Activated CD8-positive, alpha-beta T cell treated with anti-CD3 and anti-CD28 coated beads, Interleukin-2, amount 10 ng/mL, durations not matched to agents 7 days and 5 days (primary cell): ENCODE measurements around the gene MB21D2. TPM values are rescaled to one million over a fixed set of nuclear protein-coding genes. Genes with fewer than 3 reads are reported as not detected.
A peak's percentile ranks its signal among the peaks of the same experiment; 100 is the strongest.

Experiments
- ATAC-seq: fragments of 150-1000 bp; cut with Tn5 transposase; one replicate; pipeline ENCODE4 v1.10.0; 2021; ENCODE audit warnings: moderate library complexity
- CTCF ChIA-PET: fragments of 350-600 bp; sonication (Branson Sonifier 250); formaldehyde crosslinking; loops from one replicate; lab custom pipeline; 2021; ENCODE audit warnings: antibody characterized with exemption; lab: Charles Lee
- POLR2A ChIA-PET: fragments of 350-600 bp; sonication (Branson Sonifier 250); formaldehyde crosslinking; loops from one replicate; lab custom pipeline; 2021; ENCODE audit warnings: antibody characterized with exemption; lab: Charles Lee
- DNase-seq: peaks from one replicate; pipeline ENCODE4 v3.0.0-alpha.2; 2020
- H3K27ac Mint-ChIP-seq: one replicate; pipeline ENCODE4 v1.8.0; 2021; ENCODE audit warnings: mild to moderate bottlenecking, mixed read lengths
- H3K27me3 Mint-ChIP-seq: one replicate; pipeline ENCODE4 v1.8.0; 2021; ENCODE audit warnings: low read depth, mixed read lengths
- H3K36me3 Mint-ChIP-seq: one replicate; pipeline ENCODE4 v1.8.0; 2021; ENCODE audit warnings: low read depth, mixed read lengths
- H3K4me1 Mint-ChIP-seq: one replicate; pipeline ENCODE4 v1.8.0; 2021; ENCODE audit warnings: low read depth, mixed read lengths
- H3K4me3 Mint-ChIP-seq: one replicate; pipeline ENCODE4 v1.8.0; 2021; ENCODE audit warnings: mild to moderate bottlenecking, mixed read lengths
- H3K9me3 Mint-ChIP-seq: one replicate; pipeline ENCODE4 v1.8.0; 2022; ENCODE audit warnings: mixed read lengths; ENCODE audit not compliant: insufficient read depth
- total RNA-seq, 2 experiments: library from RNA; stranded (reverse); gene quantifications; one replicate each; pipeline ENCODE4 v1.2.3, GENCODE V29; 2021

MB21D2 gene
- total RNA-seq, 2 experiments from 2014 or later: 6.5 to 7.2 TPM

- Mint-ChIP-seq H3K9me3 (no peaks in the 10 kb centered on the region), H3K4me1 (peaks cover 35% of the 10 kb centered on the region), H3K27ac (no peak overlapping the region), H3K4me3 (no peak overlapping the region), H3K36me3 (peaks cover 7% of the 10 kb centered on the region), H3K27me3 (peaks cover 47% of the 10 kb centered on the region)
- ATAC-seq (no peak), DNase-seq (no peak)
- ChIA-PET CTCF (no interaction called here), POLR2A (no interaction called here)
Measured at GRCh38 chr3:192919901-192920300, 2.2 kb upstream of the MB21D2 start.

DNA sequence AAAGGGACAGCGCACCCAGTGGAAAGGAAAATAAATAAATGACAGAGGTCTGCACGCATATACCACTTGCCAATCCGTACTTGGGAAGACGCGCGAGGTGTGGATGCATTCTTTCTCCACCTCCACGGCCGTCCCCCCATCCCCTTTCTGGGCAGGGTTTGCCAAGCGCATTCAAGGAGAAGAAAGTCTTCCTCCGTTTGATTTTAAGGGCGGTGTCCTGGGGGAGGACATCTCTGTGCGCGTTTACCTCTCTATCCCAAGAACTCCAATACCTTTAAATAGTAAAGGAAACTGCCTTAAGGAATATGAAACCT is 576 bp upstream of the MB21D2 start:
- H3K4me3 Mint-ChIP-seq: peak overlapping the region; percentile 85
- CTCF ChIA-PET: interaction anchor here (1.2 to 2.3 kb wide), 5 partner anchors 12 to 105 kb away, joined by 5 to 9 read pairs (median 7); no protein-coding TSS in a partner anchor
- peak overlapping the region; percentile 87 for H3K27ac Mint-ChIP-seq
- peaks cover 44% of the 10 kb centered on the region for H3K4me1 Mint-ChIP-seq
- POLR2A ChIA-PET: interaction anchor here (0.9 to 1.8 kb wide), 3 partner anchors 20 to 67 kb away, joined by 3 to 6 read pairs (median 5); no protein-coding TSS in a partner anchor
- peaks cover 55% of the 10 kb centered on the region for H3K27me3 Mint-ChIP-seq
- peaks cover 7% of the 10 kb centered on the region for H3K36me3 Mint-ChIP-seq
- DNase-seq (no peak), ATAC-seq (no peak)
- H3K9me3 Mint-ChIP-seq: no peaks in the 10 kb centered on the region

DNA sequence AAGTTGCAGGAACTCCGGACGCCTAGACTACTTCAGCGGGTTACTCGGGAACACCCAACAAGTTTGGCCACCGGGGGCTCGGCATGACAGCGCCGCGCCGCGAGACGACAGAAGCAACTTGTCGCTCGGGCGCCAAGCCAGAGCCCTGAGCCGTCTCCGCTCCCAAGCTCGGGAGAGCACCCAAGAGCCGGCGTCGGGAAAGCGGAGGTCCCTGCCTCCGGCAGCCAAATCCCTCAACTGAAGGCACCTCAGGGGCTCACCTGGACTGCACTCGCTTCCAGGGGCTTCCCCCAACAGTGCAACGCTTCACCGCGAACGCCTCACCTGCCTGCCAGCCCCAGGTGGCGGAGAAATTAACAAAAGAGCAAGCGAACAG is 640 bp downstream of the MB21D2 start:
- no peaks in the 10 kb centered on the region for H3K9me3 Mint-ChIP-seq
- peak; percentile 41 for DNase-seq
- peak overlapping the region; percentile 90 for H3K4me3 Mint-ChIP-seq
- peak; percentile 42 for ATAC-seq
- H3K4me1 Mint-ChIP-seq: peaks cover 44% of the 10 kb centered on the region
- H3K36me3 Mint-ChIP-seq: peaks cover 7% of the 10 kb centered on the region
- ChIA-PET CTCF (interaction anchor here (1.0 to 3.5 kb wide), 6 partner anchors 10 to 104 kb away, joined by 3 to 15 read pairs (median 6); no protein-coding TSS in a partner anchor), POLR2A (interaction anchor here (0.6 to 1.8 kb wide), 4 partner anchors 18 to 135 kb away, joined by 3 to 6 read pairs (median 4); no protein-coding TSS in a partner anchor)
- peaks cover 55% of the 10 kb centered on the region for H3K27me3 Mint-ChIP-seq
- H3K27ac Mint-ChIP-seq: peak overlapping the region; percentile 82

DNA sequence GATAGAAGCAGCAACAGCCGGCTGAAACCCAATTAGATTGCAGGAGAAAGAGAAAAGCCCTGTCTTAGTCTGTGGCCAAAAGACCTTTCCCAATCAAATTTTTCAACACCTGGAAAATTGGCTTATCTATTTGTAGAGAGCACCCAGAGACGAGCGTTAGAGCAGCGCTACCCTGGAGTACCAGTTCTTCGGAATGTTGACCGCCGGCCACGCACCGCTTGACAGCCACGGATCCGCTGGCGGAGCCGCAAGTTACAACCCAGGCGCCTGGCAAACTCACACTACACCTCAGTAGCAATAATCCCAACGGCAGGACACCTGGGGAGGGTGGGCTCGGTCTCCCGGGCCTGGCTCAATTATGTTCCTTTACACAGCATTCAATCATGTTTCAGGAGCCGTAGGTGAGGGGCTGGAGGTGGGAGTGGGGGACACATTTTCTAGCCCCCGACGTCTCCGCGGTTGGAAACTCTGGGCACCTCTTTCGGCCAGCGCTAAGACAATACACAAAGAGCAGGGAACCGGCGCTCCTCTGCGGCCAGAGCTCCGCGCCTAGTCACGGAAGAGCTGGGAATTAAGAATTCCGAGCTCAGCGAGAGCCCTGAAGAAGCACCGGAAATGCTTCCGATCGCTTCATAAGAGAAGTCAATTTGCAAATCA is 1.2 kb downstream of the MB21D2 start:
- peaks cover 44% of the 10 kb centered on the region for H3K4me1 Mint-ChIP-seq
- H3K27me3 Mint-ChIP-seq: peaks cover 55% of the 10 kb centered on the region
- DNase-seq (no peak), ATAC-seq (peak; percentile 4)
- H3K9me3 Mint-ChIP-seq: no peaks in the 10 kb centered on the region
- CTCF ChIA-PET: interaction anchor here (1.0 to 3.5 kb wide), 7 partner anchors 10 to 103 kb away, joined by 3 to 15 read pairs (median 7); no protein-coding TSS in a partner anchor
- POLR2A ChIA-PET: interaction anchor here (0.6 to 1.8 kb wide), 4 partner anchors 17 to 134 kb away, joined by 3 to 6 read pairs (median 4); no protein-coding TSS in a partner anchor
- peak overlapping the region; percentile 82 for H3K27ac Mint-ChIP-seq
- peaks cover 7% of the 10 kb centered on the region for H3K36me3 Mint-ChIP-seq
- H3K4me3 Mint-ChIP-seq: peak overlapping the region; percentile 90

- Mint-ChIP-seq H3K4me3 (peak overlapping the region; percentile 90), H3K27me3 (peaks cover 53% of the 10 kb centered on the region), H3K9me3 (no peaks in the 10 kb centered on the region), H3K36me3 (peaks cover 7% of the 10 kb centered on the region), H3K27ac (no peak overlapping the region), H3K4me1 (peaks cover 44% of the 10 kb centered on the region)
- ChIA-PET CTCF (interaction anchor here (1.0 to 3.5 kb wide), 7 partner anchors 12 to 103 kb away, joined by 4 to 21 read pairs (median 7); no protein-coding TSS in a partner anchor), POLR2A (no interaction called here)
- ATAC-seq (no peak), DNase-seq (no peak)
Measured at GRCh38 chr3:192915722-192916121, 1.9 kb downstream of the MB21D2 start.

GRCh38 chr3:192915304-192915703 is 2.4 kb downstream of the MB21D2 start:
- no peak for ATAC-seq
- Mint-ChIP-seq H3K27me3 (peaks cover 50% of the 10 kb centered on the region), H3K27ac (no peak overlapping the region), H3K36me3 (peaks cover 7% of the 10 kb centered on the region), H3K4me3 (peak overlapping the region; percentile 32), H3K9me3 (no peaks in the 10 kb centered on the region), H3K4me1 (peaks cover 44% of the 10 kb centered on the region)
- DNase-seq: no peak
- ChIA-PET POLR2A (interaction anchor here (0.5 to 0.9 kb wide), 2 partner anchors 17 to 94 kb away, joined by 3 read pairs; no protein-coding TSS in a partner anchor), CTCF (interaction anchor here (0.8 to 3.5 kb wide), 9 partner anchors 10 to 102 kb away, joined by 3 to 21 read pairs (median 5); no protein-coding TSS in a partner anchor)

- POLR2A ChIA-PET: interaction anchor here (0.5 to 0.9 kb wide), 2 partner anchors 16 to 93 kb away, joined by 3 read pairs; no protein-coding TSS in a partner anchor
- Mint-ChIP-seq H3K4me1 (peaks cover 43% of the 10 kb centered on the region), H3K36me3 (peaks cover 7% of the 10 kb centered on the region), H3K27ac (no peak overlapping the region), H3K4me3 (peak overlapping the region; percentile 32), H3K9me3 (no peaks in the 10 kb centered on the region), H3K27me3 (peaks cover 48% of the 10 kb centered on the region)
- ATAC-seq (no peak), DNase-seq (no peak)
- CTCF ChIA-PET: interaction anchor here (0.8 to 3.5 kb wide), 9 partner anchors 10 to 102 kb away, joined by 3 to 21 read pairs (median 5); no protein-coding TSS in a partner anchor
Measured at GRCh38 chr3:192914848-192915247, 2.8 kb downstream of the MB21D2 start.

- no peaks in the 10 kb centered on the region for H3K9me3 Mint-ChIP-seq
- POLR2A ChIA-PET: interaction anchor here (0.7 kb wide), 1 partner anchor 81 kb away, joined by 3 read pairs; no protein-coding TSS in a partner anchor
- peaks cover 34% of the 10 kb centered on the region for H3K4me1 Mint-ChIP-seq
- no peak overlapping the region for H3K4me3 Mint-ChIP-seq
- H3K27me3 Mint-ChIP-seq: peaks cover 35% of the 10 kb centered on the region
- no peak overlapping the region for H3K27ac Mint-ChIP-seq
- H3K36me3 Mint-ChIP-seq: peaks cover 7% of the 10 kb centered on the region
- CTCF ChIA-PET: interaction anchor here (1.2 to 2.3 kb wide), 2 partner anchors 21 to 97 kb away, joined by 4 to 21 read pairs; no protein-coding TSS in a partner anchor
- no peak for ATAC-seq
- DNase-seq: no peak
Measured at GRCh38 chr3:192913540-192913939, 4.1 kb downstream of the MB21D2 start.

GRCh38 chr3:192911293-192911692 is 6.4 kb downstream of the MB21D2 start:
- Mint-ChIP-seq H3K27ac (no peak overlapping the region), H3K4me3 (no peak overlapping the region), H3K36me3 (peaks cover 8% of the 10 kb centered on the region), H3K4me1 (peaks cover 36% of the 10 kb centered on the region), H3K27me3 (peaks cover 16% of the 10 kb centered on the region), H3K9me3 (no peaks in the 10 kb centered on the region)
- ChIA-PET CTCF (no interaction called here), POLR2A (no interaction called here)
- DNase-seq (no peak), ATAC-seq (no peak)

DNA sequence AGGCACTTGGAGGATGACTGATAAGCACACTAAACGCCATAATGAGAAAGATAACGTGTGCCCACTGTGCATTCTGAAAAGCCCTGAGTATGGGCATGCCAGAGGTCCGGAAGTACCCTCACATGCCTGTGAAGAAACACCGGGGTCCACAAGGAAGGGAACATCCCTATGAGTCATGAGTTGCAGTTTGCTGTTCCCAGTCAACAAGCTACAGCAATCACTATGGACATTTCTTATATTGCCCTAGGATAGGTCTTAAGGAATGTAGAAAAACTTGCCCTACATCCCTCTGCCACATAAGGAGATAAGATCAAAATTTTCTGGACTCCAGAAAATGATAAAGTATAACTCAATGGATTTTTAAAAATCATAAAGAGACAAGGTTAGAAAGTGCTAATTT is 9.9 kb downstream of the MB21D2 start:
- peaks cover 5% of the 10 kb centered on the region for H3K9me3 Mint-ChIP-seq
- ChIA-PET CTCF (no interaction called here), POLR2A (no interaction called here)
- ATAC-seq: no peak
- no peak overlapping the region for H3K27ac Mint-ChIP-seq
- H3K4me3 Mint-ChIP-seq: no peak overlapping the region
- H3K4me1 Mint-ChIP-seq: peaks cover 23% of the 10 kb centered on the region
- no peak for DNase-seq
- H3K36me3 Mint-ChIP-seq: peaks cover 21% of the 10 kb centered on the region
- H3K27me3 Mint-ChIP-seq: peaks cover 2% of the 10 kb centered on the region

GRCh38 chr3:192906940-192907339 is 10.7 kb downstream of the MB21D2 start:
- Mint-ChIP-seq H3K9me3 (peaks cover 14% of the 10 kb centered on the region), H3K4me1 (peaks cover 30% of the 10 kb centered on the region), H3K27ac (peak overlapping the region; percentile 37), H3K4me3 (no peak overlapping the region), H3K27me3 (peaks cover 6% of the 10 kb centered on the region), H3K36me3 (peaks cover 29% of the 10 kb centered on the region)
- ATAC-seq (peak; percentile 36), DNase-seq (no peak)
- ChIA-PET POLR2A (no interaction called here), CTCF (interaction anchor here (1.8 kb wide), 1 partner anchor 10 kb away, joined by 7 read pairs; the partner anchor contains the start of gene MB21D2)
